Fibroblast of skin of right biceps (primary cell): ENCODE data around the gene LMNB1.
"Not testable (repeated sequence)": the region's sequence is repeated elsewhere in the genome, so short reads cannot be mapped to it uniquely, and the experiment has no call there.

Source experiments
- DNase-seq: peaks from one replicate; pipeline ENCODE4 v3.0.0-alpha.2; 2013

Gene LMNB1

GRCh38 chr5:126780165-126780827 is 3.4 kb downstream of the LMNB1 start:
- peak; percentile 78 for DNase-seq

- not testable (repeated sequence) for DNase-seq
These were observed 11.5 kb downstream of the LMNB1 start for GRCh38 chr5:126788409-126788808.

- DNase-seq: no peak
These were observed 16.2 kb downstream of the LMNB1 start for GRCh38 chr5:126793097-126793496.

- not testable (repeated sequence) for DNase-seq
These were observed 16.7 kb downstream of the LMNB1 start for GRCh38 chr5:126793648-126794047.

- no peak for DNase-seq
These were observed 17.4 kb downstream of the LMNB1 start for GRCh38 chr5:126794157-126794828.

- DNase-seq: no peak
These were observed 22.8 kb downstream of the LMNB1 start for GRCh38 chr5:126799780-126800179.

GRCh38 chr5:126801174-126801991 is 24.4 kb downstream of the LMNB1 start:
- no peak for DNase-seq

GRCh38 chr5:126801992-126802294 is 25.0 kb downstream of the LMNB1 start:
- DNase-seq: peak; percentile 52

GRCh38 chr5:126805063-126805462 is 28.1 kb downstream of the LMNB1 start:
- DNase-seq: peak; percentile 71

- peak; percentile 40 for DNase-seq
These were observed 31.6 kb downstream of the LMNB1 start for GRCh38 chr5:126808521-126808988.

GRCh38 chr5:126809916-126810315 is 33.0 kb downstream of the LMNB1 start:
- DNase-seq: no peak

GRCh38 chr5:126810596-126811380 is 33.9 kb downstream of the LMNB1 start:
- DNase-seq: no peak

GRCh38 chr5:126811515-126812198 is 34.7 kb downstream of the LMNB1 start:
- peak; percentile 63 for DNase-seq

- no peak for DNase-seq
These were observed 35.2 kb downstream of the LMNB1 start for GRCh38 chr5:126812199-126812570.

GRCh38 chr5:126813799-126814198 is 36.9 kb downstream of the LMNB1 start:
- not testable (repeated sequence) for DNase-seq

GRCh38 chr5:126814721-126815404 is 37.9 kb downstream of the LMNB1 start:
- no peak for DNase-seq

- no peak for DNase-seq
These were observed 39.7 kb downstream of the LMNB1 start for GRCh38 chr5:126816649-126817048.

- DNase-seq: no peak
These were observed 41.8 kb downstream of the LMNB1 start for GRCh38 chr5:126818736-126819135.

GRCh38 chr5:126819253-126819652 is 42.3 kb downstream of the LMNB1 start:
- DNase-seq: no peak

- DNase-seq: no peak
These were observed 49.8 kb downstream of the LMNB1 start for GRCh38 chr5:126826619-126827215.

- no peak for DNase-seq
These were observed 52.2 kb downstream of the LMNB1 start for GRCh38 chr5:126829098-126829497.
